OCI-LY1 (cell line): ENCODE measurements around the gene C16orf54.
"Not testable (repeated sequence)": the region's sequence is repeated elsewhere in the genome, so short reads cannot be mapped to it uniquely, and the experiment has no call there.

Experiments used
- H2AFZ ChIP-seq: fragments of 200-600 bp; sonication (generic), shearing (Covaris generic); 2 replicates; pipeline ENCODE4 v1.6.0; 2014; ENCODE audit warnings: antibody characterized with exemption, mild to moderate bottlenecking, low read length
- H3F3A ChIP-seq: fragments of 200-600 bp; sonication (generic), shearing (Covaris generic); 2 replicates; pipeline ENCODE4 v1.6.0; 2014; ENCODE audit warnings: mild to moderate bottlenecking, antibody characterized with exemption, low read length, moderate library complexity; ENCODE audit not compliant: insufficient read depth
- H3K27ac ChIP-seq: fragments of 200-600 bp; sonication (generic); 2 replicates; pipeline ENCODE4 v1.5.1; 2014; ENCODE audit warnings: low read length, mixed run types, mild to moderate bottlenecking, low read depth; ENCODE audit not compliant: poor library complexity, severe bottlenecking
- H3K27me3 ChIP-seq: fragments of 200-600 bp; sonication (generic); 2 replicates; pipeline ENCODE4 v1.6.0; 2014; ENCODE audit warnings: antibody characterized with exemption, mild to moderate bottlenecking, low read length, moderate library complexity; ENCODE audit not compliant: insufficient read depth
- H3K36me3 ChIP-seq: fragments of 200-600 bp; sonication (generic); 2 replicates; pipeline ENCODE4 v1.6.1; 2014; ENCODE audit warnings: mild to moderate bottlenecking, antibody characterized with exemption, low read length, moderate library complexity, mixed read lengths; ENCODE audit not compliant: insufficient read depth
- H3K4me1 ChIP-seq: fragments of 200-600 bp; sonication (generic); 2 replicates; pipeline ENCODE4 v1.5.1; 2014; ENCODE audit warnings: mild to moderate bottlenecking, low read length, moderate library complexity; ENCODE audit not compliant: insufficient read depth, severe bottlenecking
- H3K4me2 ChIP-seq: fragments of 200-600 bp; sonication (generic), shearing (Covaris generic); 2 replicates; pipeline ENCODE4 v1.6.1; 2014; ENCODE audit warnings: low read length
- H3K4me3 ChIP-seq: fragments of 200-600 bp; sonication (generic); 2 replicates; pipeline ENCODE4 v1.5.1; 2014; ENCODE audit warnings: low read length, low read depth, mild to moderate bottlenecking, mixed read lengths; ENCODE audit not compliant: poor library complexity, severe bottlenecking
- H3K79me2 ChIP-seq: fragments of 200-600 bp; shearing (Covaris generic); 2 replicates; pipeline ENCODE4 v1.6.1; 2016; ENCODE audit warnings: mixed run types, low read length, mixed read lengths; ENCODE audit not compliant: insufficient read depth
- H3K9ac ChIP-seq: fragments of 200-600 bp; sonication (generic), shearing (Covaris generic); 2 replicates; pipeline ENCODE4 v1.6.1; 2014; ENCODE audit warnings: mild to moderate bottlenecking, low read length, mixed read lengths
- H3K9me2 ChIP-seq: fragments of 200-600 bp; sonication (generic), shearing (Covaris generic); 2 replicates; pipeline ENCODE4 v1.6.1; 2014; ENCODE audit warnings: low read depth, mild to moderate bottlenecking, low read length, mixed read lengths
- H3K9me3 ChIP-seq: fragments of 200-600 bp; shearing (Covaris generic); 2 replicates; pipeline ENCODE4 v1.6.1; 2014; ENCODE audit warnings: low read length, mixed read lengths
- H4K20me1 ChIP-seq: fragments of 200-600 bp; sonication (generic), shearing (Covaris generic); 2 replicates; pipeline ENCODE4 v1.6.0; 2016; ENCODE audit warnings: mild to moderate bottlenecking, low read length; ENCODE audit not compliant: insufficient read depth
- CTCF ChIP-seq: fragments of 200-600 bp; sonication (generic), shearing (Covaris generic); IDR thresholded peaks from 2 replicates; pipeline ENCODE4 v1.5.1; 2017; ENCODE audit warnings: mild to moderate bottlenecking, antibody characterized with exemption, low read length, moderate library complexity, mixed read lengths
- EZH2 ChIP-seq: fragments of 200-600 bp; sonication (generic), shearing (Covaris generic); IDR thresholded peaks from 2 replicates; pipeline ENCODE4 v1.8.0; 2017; ENCODE audit warnings: borderline replicate concordance, mixed run types, mild to moderate bottlenecking, antibody characterized with exemption, low read length, moderate library complexity, mixed read lengths

The C16orf54 gene

GRCh38 chr16:29742683-29743275 is 3.0 kb downstream of the C16orf54 start:
- Histone ChIP-seq H3K9me3 (no peaks in the 10 kb centered on the region), H3K4me1 (peaks cover 22% of the 10 kb centered on the region), H3K36me3 (no peaks in the 10 kb centered on the region), H3K9ac (no peak overlapping the region), H3K27me3 (no peaks in the 10 kb centered on the region), H3K4me3 (no peak overlapping the region), H3K4me2 (no peak overlapping the region), H3F3A (no peaks in the 10 kb centered on the region), H2AFZ (no peak overlapping the region), H4K20me1 (no peaks in the 10 kb centered on the region), H3K27ac (no peak overlapping the region), H3K9me2 (no peaks in the 10 kb centered on the region), H3K79me2 (no peaks in the 10 kb centered on the region)
- no peak for TF ChIP-seq EZH2
- TF ChIP-seq CTCF: no peak

- not testable (repeated sequence) for H3F3A ChIP-seq, H3K27me3 ChIP-seq, H3K36me3 ChIP-seq, H2AFZ ChIP-seq, H3K9me3 ChIP-seq, H3K4me2 ChIP-seq, H3K4me3 ChIP-seq, H4K20me1 ChIP-seq, H3K27ac ChIP-seq, H3K9me2 ChIP-seq, H3K9ac ChIP-seq, H3K79me2 ChIP-seq
- H3K4me1 ChIP-seq: peaks cover 18% of the 10 kb centered on the region
Measured at GRCh38 chr16:29740630-29741015, 5.2 kb downstream of the C16orf54 start.

- not testable (repeated sequence) for H3K9me2 ChIP-seq, H3F3A ChIP-seq
- H3K4me1 ChIP-seq: peaks cover 14% of the 10 kb centered on the region
Measured at GRCh38 chr16:29739927-29740629, 5.7 kb downstream of the C16orf54 start.

GRCh38 chr16:29738514-29738913 is 7.3 kb downstream of the C16orf54 start:
- no peak overlapping the region; the same call in 1 of the 2 replicates for H3K4me2 ChIP-seq
- H3K27me3 ChIP-seq: no peaks in the 10 kb centered on the region
- H3F3A ChIP-seq: no peaks in the 10 kb centered on the region
- no peaks in the 10 kb centered on the region for H3K9me2 ChIP-seq
- peaks cover 14% of the 10 kb centered on the region for H3K4me1 ChIP-seq
- no peak overlapping the region for H3K9ac ChIP-seq
- H4K20me1 ChIP-seq: no peaks in the 10 kb centered on the region
- H3K27ac ChIP-seq: no peak overlapping the region
- H2AFZ ChIP-seq: no peak overlapping the region
- H3K36me3 ChIP-seq: no peaks in the 10 kb centered on the region
- no peaks in the 10 kb centered on the region for H3K9me3 ChIP-seq
- no peak overlapping the region for H3K4me3 ChIP-seq
- H3K79me2 ChIP-seq: no peaks in the 10 kb centered on the region
- TF ChIP-seq CTCF (no peak), EZH2 (no peak)

More at GRCh38 chr16:29739927-29740629, 5.7 kb downstream of the C16orf54 start:
- H3K4me2 ChIP-seq, H3K27ac ChIP-seq, H2AFZ ChIP-seq, H4K20me1 ChIP-seq, H3K27me3 ChIP-seq, H3K79me2 ChIP-seq, H3K9ac ChIP-seq, H3K4me3 ChIP-seq, H3K36me3 ChIP-seq, H3K9me3 ChIP-seq: not testable (repeated sequence)
